HG02571 (cell line): ENCODE data around the gene ARL14EP.

Source experiments
- ATAC-seq: cut with Tn5 transposase; IDR thresholded peaks from one replicate; pipeline ENCODE4 v1.9.1; 2021; ENCODE audit warnings: mild to moderate bottlenecking, moderate library complexity; ENCODE audit not compliant: unreplicated experiment

Gene ARL14EP

DNA sequence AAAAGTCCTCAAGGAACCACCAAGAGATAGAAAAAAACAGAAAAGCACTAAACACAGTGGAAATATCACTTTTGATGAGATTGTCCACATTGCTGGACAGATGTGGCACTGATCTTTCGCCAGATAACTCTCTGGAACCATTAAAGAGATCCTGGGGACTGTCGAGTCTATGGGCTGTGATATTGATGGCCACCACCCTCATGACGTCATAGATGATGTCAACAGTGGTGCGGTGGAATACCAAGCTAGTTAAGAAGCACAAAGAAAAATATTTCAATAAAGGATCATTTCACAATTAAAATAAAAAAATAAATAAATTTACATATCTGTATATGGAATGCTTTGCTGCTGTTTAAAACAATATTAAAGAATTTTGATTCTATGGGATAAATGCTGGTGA lies 45.5 kb downstream of the ARL14EP start:
- ATAC-seq: no peak

DNA sequence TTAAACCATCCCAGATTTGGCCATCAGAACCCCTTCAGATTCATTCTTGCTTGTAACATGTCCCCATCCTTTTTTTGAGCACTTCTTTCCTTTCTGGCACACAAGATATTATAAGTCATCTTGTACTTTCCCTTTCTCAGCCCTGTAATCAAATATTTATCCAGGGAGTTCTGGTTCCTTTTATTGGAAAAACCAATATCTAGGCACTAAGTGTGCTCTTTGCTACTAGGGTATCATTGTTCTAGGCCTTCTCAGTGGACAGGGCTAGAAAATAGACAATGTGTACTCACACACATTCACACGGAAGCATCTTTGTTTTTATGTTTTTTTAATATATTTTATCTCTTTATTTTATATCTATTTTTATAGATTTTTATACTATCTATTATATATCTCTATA lies 47.3 kb downstream of the ARL14EP start:
- no peak for ATAC-seq

DNA sequence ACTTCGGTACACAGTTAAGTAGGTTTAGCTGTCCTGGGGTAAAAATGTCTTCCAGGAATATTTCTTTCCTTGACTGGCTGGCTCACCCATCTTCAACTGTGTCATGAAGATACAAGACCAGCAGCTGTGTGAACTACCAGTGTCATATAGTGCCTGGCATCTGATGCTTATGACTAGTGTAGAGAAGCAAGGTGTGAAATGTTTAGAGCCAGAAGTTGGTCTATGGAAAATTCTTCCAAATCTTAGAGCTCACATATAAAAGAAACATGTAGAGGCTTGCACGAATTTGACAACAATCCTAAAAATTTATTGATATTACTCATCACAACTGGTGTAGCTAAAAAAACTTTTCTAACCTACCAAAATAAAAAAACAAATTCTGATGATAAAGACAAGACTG lies 54.4 kb downstream of the ARL14EP start:
- ATAC-seq: no peak

DNA sequence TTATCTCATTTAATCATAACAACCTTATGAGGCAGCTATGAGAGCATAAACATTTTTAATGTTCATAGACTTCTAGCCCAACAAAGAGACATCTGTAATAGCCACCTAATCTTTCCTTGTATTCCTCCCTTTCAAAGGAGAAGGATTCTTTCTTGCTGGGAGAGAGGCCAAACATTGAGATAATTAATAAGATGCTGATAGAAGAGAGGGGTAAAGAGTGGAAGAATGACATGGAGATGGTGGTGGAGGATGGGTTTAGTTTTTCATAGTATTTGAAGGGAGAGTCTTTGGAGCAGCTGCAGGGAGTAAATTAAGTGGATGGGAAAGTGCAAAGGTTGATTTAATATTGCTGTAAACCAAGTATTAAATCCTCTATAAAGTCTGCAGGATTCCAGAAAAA lies 57.9 kb downstream of the ARL14EP start:
- no peak for ATAC-seq

DNA sequence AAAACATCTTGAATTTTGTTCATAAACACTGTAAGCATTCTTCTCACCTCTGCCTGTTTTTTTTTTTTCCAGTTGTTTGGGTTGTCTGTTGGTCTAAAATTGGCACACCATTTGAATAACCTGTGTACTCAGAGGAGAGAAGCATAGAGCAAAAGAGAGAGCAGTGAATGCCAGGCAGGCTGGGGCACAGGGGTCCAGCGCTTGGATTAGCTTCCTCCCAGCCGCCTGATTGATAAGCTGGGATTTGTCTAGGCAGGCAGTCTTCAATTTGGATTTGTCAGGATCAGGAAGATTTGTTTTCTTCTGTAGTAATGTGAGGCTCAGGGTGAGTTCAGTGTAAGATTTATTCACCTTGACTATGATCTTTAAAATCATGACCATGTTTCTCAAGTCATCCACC lies 59.0 kb downstream of the ARL14EP start:
- no peak for ATAC-seq
